Common myeloid progenitor, CD34-positive (primary cell): Measurements from ENCODE around the gene ZNF438.

Source experiments
- CTCF ChIA-PET: fragments of 350-600 bp; sonication (Branson Sonifier 250); formaldehyde crosslinking; loops from one replicate; lab custom pipeline; 2021; ENCODE audit warnings: antibody characterized with exemption; lab: Charles Lee
- POLR2A ChIA-PET: fragments of 350-600 bp; sonication (Branson Sonifier 250); formaldehyde crosslinking; loops from one replicate; lab custom pipeline; 2021; ENCODE audit warnings: antibody characterized with exemption; lab: Charles Lee
- DNase-seq, 3 donors: peaks; one replicate each; pipeline versions ENCODE4 v3.0.0 to v3.0.0-alpha.2; 2013
- H3K27ac ChIP-seq, 2 experiments: 1 replicate in 1 of 2; 2 replicates in 1 of 2; pipeline ENCODE4 v1.7.0; 2013; ENCODE audit warnings: inconsistent platforms in 2 of 2, low read length in 2 of 2, mild to moderate bottlenecking in 2 of 2, low read depth in 1 of 2, moderate library complexity in 1 of 2; ENCODE audit not compliant: severe bottlenecking in 2 of 2, insufficient read depth in 1 of 2, poor library complexity in 1 of 2
- H3K27me3 ChIP-seq, 5 experiments: replicated peaks in 2 of 5; 1 replicate in 3 of 5; 2 replicates in 2 of 5; pipeline versions ENCODE4 v1.6.1 to v1.7.0; 2013; ENCODE audit warnings: low read length in 4 of 5, mild to moderate bottlenecking in 2 of 5, moderate library complexity in 2 of 5, inconsistent platforms in 1 of 5; ENCODE audit not compliant: insufficient read depth in 5 of 5, control insufficient read depth in 4 of 5
- H3K36me3 ChIP-seq, 4 experiments: 1 replicate in 2 of 4; 2 replicates in 2 of 4; pipeline versions ENCODE4 v1.6.1 to v1.7.0; 2013; ENCODE audit warnings: low read length in 3 of 4, control low read depth in 1 of 4, mild to moderate bottlenecking in 1 of 4; ENCODE audit not compliant: control insufficient read depth in 4 of 4, insufficient read depth in 4 of 4
- H3K4me1 ChIP-seq, 4 experiments: 1 replicate in 3 of 4; 2 replicates in 1 of 4; pipeline versions ENCODE4 v1.6.1 to v1.7.1; 2013; ENCODE audit warnings: low read length in 3 of 4, mild to moderate bottlenecking in 3 of 4, control low read depth in 1 of 4, inconsistent platforms in 1 of 4, moderate library complexity in 1 of 4; ENCODE audit not compliant: control insufficient read depth in 4 of 4, insufficient read depth in 4 of 4; ENCODE audit errors: control extremely low read depth in 1 of 4
- H3K4me3 ChIP-seq, 7 experiments: 1 replicate in 4 of 7; 2 replicates in 3 of 7; pipeline versions ENCODE4 v1.5.1 to v1.7.0; 2013; ENCODE audit warnings: mild to moderate bottlenecking in 7 of 7, low read length in 6 of 7, moderate library complexity in 6 of 7, inconsistent platforms in 2 of 7, low read depth in 2 of 7, control low read depth in 1 of 7; ENCODE audit not compliant: insufficient read depth in 4 of 7, control insufficient read depth in 1 of 7; ENCODE audit errors: extremely low read depth in 1 of 7
- H3K9me3 ChIP-seq, 5 experiments: 1 replicate in 4 of 5; 2 replicates in 1 of 5; pipeline versions ENCODE4 v1.6.1 to v1.7.1; 2013; ENCODE audit warnings: low read length in 4 of 5, mild to moderate bottlenecking in 2 of 5, inconsistent platforms in 1 of 5, low read depth in 1 of 5, moderate library complexity in 1 of 5; ENCODE audit not compliant: control insufficient read depth in 4 of 5, insufficient read depth in 2 of 5; ENCODE audit errors: control extremely low read depth in 1 of 5
- WGBS: methylation state at CpG from one replicate; pipeline ENCODE4 v1.1.5; 2013; ENCODE audit not compliant: insufficient coverage; 5-methylcytosine and 5-hydroxymethylcytosine counted together

The ZNF438 gene

GRCh38 chr10:31001740-31002139 is 29.9 kb downstream of the ZNF438 start:
- H3K36me3 ChIP-seq: no peaks in the 10 kb centered on the region
- ChIA-PET POLR2A (no interaction called here), CTCF (no interaction called here)
- no peak overlapping the region for H3K27ac ChIP-seq
- H3K4me3 ChIP-seq: no peak overlapping the region
- H3K4me1 ChIP-seq: peaks cover 5 to 23% (median 7%) of the 10 kb centered on the region in 4 experiments
- 60% methylated on average over 2 of the region's 2 CpGs for WGBS
- H3K27me3 ChIP-seq: no peaks in the 10 kb centered on the region
- H3K9me3 ChIP-seq: peaks cover 0 to 1% (median 0%) of the 10 kb centered on the region in 5 experiments
- DNase-seq: no peak

GRCh38 chr10:31000867-31001266 is 30.8 kb downstream of the ZNF438 start:
- DNase-seq: peak in 1 of 3 donors; percentile 8
- Histone ChIP-seq H3K4me3 (no peak overlapping the region), H3K27me3 (no peaks in the 10 kb centered on the region), H3K36me3 (no peaks in the 10 kb centered on the region), H3K27ac (no peak overlapping the region), H3K9me3 (peaks cover 0 to 1% (median 0%) of the 10 kb centered on the region in 5 experiments), H3K4me1 (peaks cover 5 to 23% (median 7%) of the 10 kb centered on the region in 4 experiments)
- WGBS: 78% methylated on average over 2 of the region's 2 CpGs
- ChIA-PET POLR2A (no interaction called here), CTCF (no interaction called here)

DNA sequence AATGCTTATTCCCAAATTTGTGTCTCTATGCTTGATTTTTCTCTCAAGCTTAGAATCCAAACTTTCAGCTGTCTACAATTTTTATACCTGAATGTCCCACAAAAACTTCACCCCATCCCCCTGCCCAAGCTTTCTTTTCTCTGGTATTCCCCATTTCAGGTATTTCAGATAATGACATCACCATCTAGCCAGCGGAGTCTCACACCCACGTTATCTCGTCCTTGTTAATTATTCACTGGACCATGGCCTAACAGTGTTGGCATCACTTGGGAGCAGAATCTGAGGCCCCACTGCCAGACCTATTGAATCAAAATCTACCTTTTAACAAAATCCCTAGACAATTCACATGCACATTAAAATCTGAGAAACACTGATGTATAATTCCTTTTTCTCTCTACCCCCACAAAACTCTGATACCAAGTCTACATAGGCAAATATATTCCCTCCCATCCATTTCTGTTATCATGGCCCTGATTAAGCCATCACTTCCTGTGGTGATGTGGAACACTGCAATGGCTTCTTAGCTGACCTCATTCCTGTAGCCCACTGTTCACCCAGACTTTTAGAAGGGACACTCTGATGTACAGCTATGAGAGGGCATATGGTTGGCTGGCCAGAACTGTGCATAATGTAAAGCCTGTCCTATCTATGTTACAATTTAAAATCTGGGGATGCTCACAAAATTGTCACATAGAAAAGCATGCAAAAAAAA is 31.4 kb downstream of the ZNF438 start:
- Histone ChIP-seq H3K4me1 (peaks cover 5 to 23% (median 7%) of the 10 kb centered on the region in 4 experiments), H3K27me3 (no peaks in the 10 kb centered on the region), H3K27ac (no peak overlapping the region), H3K9me3 (peaks cover 0 to 6% (median 0%) of the 10 kb centered on the region in 5 experiments), H3K4me3 (no peak overlapping the region), H3K36me3 (no peaks in the 10 kb centered on the region)
- ChIA-PET CTCF (no interaction called here), POLR2A (no interaction called here)
- peak in 1 of 3 donors; percentile 14 for DNase-seq
- 100% methylated on average over 3 of the region's 3 CpGs for WGBS

DNA sequence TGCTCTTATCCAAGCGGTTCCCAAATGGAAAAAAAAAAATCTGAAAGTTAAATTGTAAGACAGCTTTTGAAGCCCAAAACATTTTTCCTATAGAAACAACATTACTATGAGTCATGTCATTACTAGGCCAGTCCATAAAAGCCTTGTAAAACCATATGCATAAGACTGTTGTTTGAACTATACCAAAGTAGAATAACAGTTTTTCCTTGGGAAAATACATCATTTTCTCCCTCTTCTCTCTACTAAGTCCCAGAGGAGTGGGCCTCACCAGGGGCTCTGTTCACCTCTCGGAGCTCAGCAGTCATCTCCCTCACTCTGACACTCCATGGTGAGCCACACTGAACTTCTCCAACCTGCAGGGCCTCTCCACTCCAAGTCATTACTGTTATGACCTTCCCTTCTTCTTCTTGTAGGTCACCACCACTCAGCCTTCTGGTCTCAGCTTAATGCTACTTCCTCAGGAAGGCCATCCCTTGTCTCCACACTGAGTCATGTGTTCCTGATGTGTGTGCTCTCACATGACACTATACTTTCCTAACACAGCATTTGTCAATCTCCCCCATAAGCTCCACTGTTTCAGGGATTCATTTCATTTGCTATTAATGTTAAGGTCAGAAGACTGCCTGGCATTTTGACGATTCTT is 32.5 kb downstream of the ZNF438 start:
- peak in 2 of 3 donors; percentile 43 to 54 for DNase-seq
- Histone ChIP-seq H3K27ac (no peak overlapping the region), H3K36me3 (no peaks in the 10 kb centered on the region), H3K4me1 (peaks cover 5 to 14% (median 6%) of the 10 kb centered on the region in 4 experiments), H3K27me3 (no peaks in the 10 kb centered on the region), H3K4me3 (peak overlapping the region in 2 of 7 experiments; percentile 16 to 50), H3K9me3 (peaks cover 0 to 16% (median 4%) of the 10 kb centered on the region in 5 experiments)
- POLR2A ChIA-PET: no interaction called here
- CTCF ChIA-PET: interaction anchor here (1.0 kb wide), 1 partner anchor 11 kb away, joined by 3 read pairs; no protein-coding TSS in a partner anchor
- WGBS: 100% methylated on average over 1 of the region's 3 CpGs

GRCh38 chr10:30997536-30998235 is 34.0 kb downstream of the ZNF438 start:
- ChIA-PET POLR2A (no interaction called here), CTCF (interaction anchor here (0.6 to 1.4 kb wide), 3 partner anchors 9 to 799 kb away, joined by 3 to 4 read pairs (median 4); no protein-coding TSS in a partner anchor)
- WGBS: no CpG with 5 or more reads among the region's 3 CpGs
- no peak for DNase-seq
- H3K27me3 ChIP-seq: no peaks in the 10 kb centered on the region
- H3K27ac ChIP-seq: no peak overlapping the region
- peaks cover 3 to 21% (median 7%) of the 10 kb centered on the region in 5 experiments for H3K9me3 ChIP-seq
- peaks cover 0 to 5% (median 0%) of the 10 kb centered on the region in 4 experiments for H3K36me3 ChIP-seq
- peak overlapping the region in 1 of 7 experiments; percentile 8 for H3K4me3 ChIP-seq
- H3K4me1 ChIP-seq: peaks cover 5 to 13% (median 6%) of the 10 kb centered on the region in 4 experiments

- ChIA-PET POLR2A (no interaction called here), CTCF (no interaction called here)
- peaks cover 3 to 21% (median 7%) of the 10 kb centered on the region in 5 experiments for H3K9me3 ChIP-seq
- peaks cover 0 to 5% (median 0%) of the 10 kb centered on the region in 4 experiments for H3K36me3 ChIP-seq
- H3K4me1 ChIP-seq: peaks cover 5 to 13% (median 6%) of the 10 kb centered on the region in 4 experiments
- no peaks in the 10 kb centered on the region for H3K27me3 ChIP-seq
- no peak overlapping the region for H3K27ac ChIP-seq
- H3K4me3 ChIP-seq: peak overlapping the region in 1 of 7 experiments; percentile 0
- DNase-seq: no peak
Observed at GRCh38 chr10:30996481-30997005, 35.1 kb downstream of the ZNF438 start.
